GM23338 (cell line): ENCODE results near the gene BMPR2. TPM values are rescaled to one million over a fixed set of nuclear protein-coding genes. Genes with fewer than 3 reads are reported as not detected.
"Not testable (repeated sequence)": the region's sequence is repeated elsewhere in the genome, so short reads cannot be mapped to it uniquely, and the experiment has no call there.

ENCODE experiments used
- ATAC-seq: fragments of 200-7000 bp; cut with Tn5 transposase; 3 replicates; pipeline ENCODE4 v1.9.1; 2020
- DNase-seq: peaks from one replicate; pipeline ENCODE4 v3.0.0-alpha.2; 2015; ENCODE audit warnings: low spot score
- H2AFZ ChIP-seq: fragments of 200-600 bp; sonication (generic); 2 replicates; pipeline ENCODE4 v1.8.0; 2016; ENCODE audit warnings: antibody characterized with exemption, mild to moderate bottlenecking, moderate library complexity
- H3F3A ChIP-seq: fragments of 200-600 bp; sonication (generic); replicated peaks from 2 replicates; pipeline ENCODE4 v1.8.0; 2017; ENCODE audit warnings: antibody characterized with exemption, mixed run types, low read depth
- H3K27ac ChIP-seq: fragments of 200-600 bp; sonication (generic); 2 replicates; pipeline ENCODE4 v1.6.1; 2016; ENCODE audit warnings: low read depth
- H3K27me3 ChIP-seq: fragments of 200-600 bp; sonication (generic); 2 replicates; pipeline ENCODE4 v1.8.0; 2016; ENCODE audit warnings: mild to moderate bottlenecking, mixed run types, moderate library complexity; ENCODE audit not compliant: insufficient read depth
- H3K36me3 ChIP-seq: fragments of 200-600 bp; sonication (generic); 2 replicates; pipeline ENCODE4 v1.8.0; 2016; ENCODE audit warnings: mild to moderate bottlenecking; ENCODE audit not compliant: insufficient read depth
- H3K4me1 ChIP-seq: fragments of 200-600 bp; sonication (generic); 2 replicates; pipeline ENCODE4 v1.8.0; 2016; ENCODE audit warnings: mild to moderate bottlenecking, moderate library complexity; ENCODE audit not compliant: insufficient read depth
- H3K4me2 ChIP-seq: fragments of 200-600 bp; sonication (generic); 2 replicates; pipeline ENCODE4 v1.7.1; 2017; ENCODE audit warnings: mixed run types
- H3K4me3 ChIP-seq: fragments of 200-600 bp; sonication (generic); 2 replicates; pipeline ENCODE4 v1.6.1; 2016; ENCODE audit warnings: mixed run types
- H3K79me2 ChIP-seq: fragments of 200-600 bp; sonication (generic); replicated peaks from 2 replicates; pipeline ENCODE4 v1.8.0; 2017; ENCODE audit warnings: mild to moderate bottlenecking; ENCODE audit not compliant: insufficient read depth
- H3K9me2 ChIP-seq: fragments of 200-600 bp; sonication (generic); 2 replicates; pipeline ENCODE4 v1.8.0; 2017; ENCODE audit not compliant: insufficient read depth
- H4K20me1 ChIP-seq: fragments of 200-600 bp; sonication (generic); replicated peaks from 2 replicates; pipeline ENCODE4 v1.8.0; 2017; ENCODE audit warnings: mild to moderate bottlenecking; ENCODE audit not compliant: insufficient read depth
- H3K27ac Mint-ChIP-seq: 2 replicates; pipeline ENCODE4 v1.8.0; 2020; ENCODE audit warnings: inconsistent platforms, mild to moderate bottlenecking, moderate library complexity, mixed read lengths
- H3K27me3 Mint-ChIP-seq: 3 replicates; pipeline ENCODE4 v1.8.0; 2022; ENCODE audit warnings: low read depth, mild to moderate bottlenecking, moderate library complexity, mixed read lengths, inconsistent platforms; ENCODE audit not compliant: insufficient read depth, poor library complexity
- H3K36me3 Mint-ChIP-seq: 3 replicates; pipeline ENCODE4 v1.8.0; 2021; ENCODE audit warnings: low read depth, mild to moderate bottlenecking, inconsistent platforms, moderate library complexity, mixed read lengths
- H3K4me1 Mint-ChIP-seq: 3 replicates; pipeline ENCODE4 v1.8.0; 2020; ENCODE audit warnings: mild to moderate bottlenecking, inconsistent platforms, mixed read lengths
- H3K4me3 Mint-ChIP-seq: 3 replicates; pipeline ENCODE4 v1.8.0; 2021; ENCODE audit warnings: moderate library complexity, mild to moderate bottlenecking, inconsistent platforms, mixed read lengths
- H3K9me3 Mint-ChIP-seq: 3 replicates; pipeline ENCODE4 v1.8.0; 2020; ENCODE audit warnings: moderate library complexity, mild to moderate bottlenecking, inconsistent platforms, mixed read lengths
- CREB1 ChIP-seq: fragments of 250-450 bp; sonication (Bioruptor Pico); IDR thresholded peaks from 2 replicates; pipeline ENCODE4 v1.5.0; 2020; ENCODE audit warnings: low read depth, mild to moderate bottlenecking, moderate library complexity
- CTCF ChIP-seq, 2 experiments: fragments of 200-600 bp in 1 of 2; sonication (generic) in 1 of 2; conservative IDR thresholded peaks; 2 replicates each; pipeline versions ENCODE4 v1.5.1 to v1.6.1; 2016 to 2017; ENCODE audit warnings: antibody characterized with exemption in 2 of 2, low read depth in 2 of 2, mild to moderate bottlenecking in 2 of 2, moderate library complexity in 1 of 2
- ETS1 ChIP-seq: IDR thresholded peaks from 2 replicates; pipeline ENCODE4 v1.6.1; 2016; ENCODE audit warnings: antibody characterized with exemption
- EZH2 ChIP-seq: fragments of 200-600 bp; sonication (generic); IDR thresholded peaks from one replicate; pipeline ENCODE4 v1.8.0; 2017; ENCODE audit warnings: antibody characterized with exemption, mild to moderate bottlenecking, low read depth; ENCODE audit not compliant: unreplicated experiment
- EZH2phosphoT487 ChIP-seq: fragments of 200-600 bp; sonication (generic); IDR thresholded peaks from one replicate; pipeline ENCODE4 v1.8.1; 2018; ENCODE audit warnings: antibody characterized with exemption; ENCODE audit not compliant: unreplicated experiment
- JUNB ChIP-seq: IDR thresholded peaks from one replicate; pipeline ENCODE4 v1.6.1; 2016; ENCODE audit warnings: antibody characterized with exemption; ENCODE audit not compliant: unreplicated experiment
- NANOG ChIP-seq: IDR thresholded peaks from 2 replicates; pipeline ENCODE4 v1.6.1; 2016; ENCODE audit warnings: antibody characterized with exemption, borderline replicate concordance
- POLR2AphosphoS5 ChIP-seq: IDR thresholded peaks from 2 replicates; pipeline ENCODE4 v1.6.1; 2016; ENCODE audit warnings: antibody characterized with exemption, low read depth
- REST ChIP-seq: IDR thresholded peaks from one replicate; pipeline ENCODE4 v1.6.1; 2018; ENCODE audit warnings: antibody characterized with exemption; ENCODE audit not compliant: unreplicated experiment
- STAT1 ChIP-seq: IDR thresholded peaks from one replicate; pipeline ENCODE4 v1.6.1; 2016; ENCODE audit warnings: antibody characterized with exemption; ENCODE audit not compliant: unreplicated experiment
- ZNF114 ChIP-seq: fragments of 250-450 bp; sonication (Bioruptor Pico); IDR thresholded peaks from 2 replicates; pipeline ENCODE4 v1.5.0; 2020; ENCODE audit warnings: mild to moderate bottlenecking, moderate library complexity
- ZNF331 ChIP-seq: fragments of 250-450 bp; sonication (Bioruptor Pico); IDR thresholded peaks from 2 replicates; pipeline ENCODE4 v1.5.0; 2020; ENCODE audit warnings: low read depth, mild to moderate bottlenecking, moderate library complexity
- polyA plus RNA-seq: library from polyadenylated mRNA; unstranded; fragments of >200 nt; fragmentation: Nextera tagmentation; extraction: Ambion mirVana; gene quantifications from 2 replicates; pipeline ENCODE4 v1.2.1, GENCODE V29; 2016
- total RNA-seq: library from RNA; depleted of rRNA; stranded (reverse); fragments of >200 nt; shearing (Covaris generic); gene quantifications from 2 replicates; pipeline ENCODE4 v1.2.3, GENCODE V29; 2014

The BMPR2 gene
- total and polyA plus RNA-seq, 2 experiments from 2014 or later = 6.7 to 21.6 TPM

GRCh38 chr2:202551000-202551399, 174.9 kb downstream of the BMPR2 start:
- not testable (repeated sequence) for H3K27ac ChIP-seq, H3K4me3 Mint-ChIP-seq, H3K79me2 ChIP-seq, H4K20me1 ChIP-seq, DNase-seq, H2AFZ ChIP-seq, H3F3A ChIP-seq, H3K4me1 ChIP-seq, H3K4me3 ChIP-seq, H3K4me2 ChIP-seq, ATAC-seq, H3K27me3 ChIP-seq, H3K36me3 ChIP-seq, H3K27me3 Mint-ChIP-seq, H3K9me3 Mint-ChIP-seq, H3K9me2 ChIP-seq, H3K27ac Mint-ChIP-seq, H3K4me1 Mint-ChIP-seq
- H3K36me3 Mint-ChIP-seq = peaks cover 11% of the 10 kb centered on the region; the same call in 2 of the 3 replicates

GRCh38 chr2:202555356-202555755, 179.2 kb downstream of the BMPR2 start:
- Mint-ChIP-seq H3K4me1 (no peaks in the 10 kb centered on the region), H3K36me3 (peaks cover 15% of the 10 kb centered on the region; the same call in 2 of the 3 replicates)
- no peaks in the 10 kb centered on the region for H3K4me1 ChIP-seq
- TF ChIP-seq CREB1 (CRISPR knock-in tag) (no peak), ZNF114 (CRISPR knock-in tag) (no peak), EZH2phosphoT487 (no peak), POLR2AphosphoS5 (no peak), EZH2 (no peak), CTCF (conservative IDR thresholded peaks at IDR 0.05; ENCODE audit: low read depth in 2 of 2) (no peak), STAT1 (no peak), ETS1 (no peak), REST (no peak), NANOG (no peak), JUNB (no peak), ZNF331 (CRISPR knock-in tag) (no peak)

More at GRCh38 chr2:202555356-202555755, 179.2 kb downstream of the BMPR2 start:
- no peaks in the 10 kb centered on the region for H3K9me3 Mint-ChIP-seq
- Histone ChIP-seq H3K27me3 (no peaks in the 10 kb centered on the region), H3K4me3 (no peak overlapping the region), H3K4me2 (no peak overlapping the region), H2AFZ (no peak overlapping the region), H3K79me2 (no peaks in the 10 kb centered on the region), H3F3A (no peaks in the 10 kb centered on the region), H3K36me3 (peaks cover 7% of the 10 kb centered on the region), H3K9me2 (no peaks in the 10 kb centered on the region), H4K20me1 (no peaks in the 10 kb centered on the region), H3K27ac (no peak overlapping the region)
- H3K4me3 Mint-ChIP-seq = no peak overlapping the region
- ATAC-seq (no peak), DNase-seq (no peak)
- H3K27ac Mint-ChIP-seq = no peak overlapping the region
- H3K27me3 Mint-ChIP-seq = no peaks in the 10 kb centered on the region
